Measurements from ENCODE around the gene SEL1L3.

SEL1L3 gene

DNA sequence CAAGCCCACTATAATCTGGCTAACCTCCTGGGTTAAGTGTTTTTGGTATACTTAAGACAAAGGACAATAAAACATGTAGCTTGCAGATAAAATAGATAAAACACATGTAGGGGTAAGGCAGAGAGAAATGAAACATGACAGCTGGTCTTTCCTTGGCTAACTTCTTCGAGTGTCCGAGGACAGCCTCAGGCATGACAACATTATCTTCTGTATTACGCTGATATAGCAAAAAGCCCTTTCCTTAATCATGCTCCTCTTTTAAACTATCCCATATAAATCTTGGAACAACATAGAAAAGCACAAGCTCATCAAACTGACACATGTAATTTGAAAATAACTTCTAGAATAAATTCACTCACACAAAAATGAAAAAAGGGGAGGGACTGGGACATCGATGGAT, 91.1 kb downstream of the SEL1L3 start:
- Histone ChIP-seq H3K4me1 (ENCODE audit: insufficient read depth, low read length) (no peaks in the 10 kb centered on the region), H3K9ac (ENCODE audit: low read depth, low read length) (no peak overlapping the region), H2AFZ (ENCODE audit: low read depth, low read length) (no peak overlapping the region), H3K4me3 (ENCODE audit: low read depth in 1 of 2, low read length in 2 of 2) (no peak overlapping the region), H3K27me3 (ENCODE audit: insufficient read depth, low read length, poor library complexity) (no peaks in the 10 kb centered on the region), H3K27ac (ENCODE audit: low read length) (no peak overlapping the region), H3K79me2 (ENCODE audit: insufficient read depth, low read length) (no peaks in the 10 kb centered on the region), H4K20me1 (ENCODE audit: insufficient read depth, low read length) (no peaks in the 10 kb centered on the region), H3K36me3 (ENCODE audit: insufficient read depth, low read length) (no peaks in the 10 kb centered on the region), H3K4me2 (ENCODE audit: insufficient read depth, low read length) (no peak overlapping the region), H3K9me3 (ENCODE audit: insufficient read depth, low read length, severe bottlenecking) (no peaks in the 10 kb centered on the region)
- ATAC-seq (ENCODE audit: insufficient read depth, low read depth) (no peak), DNase-seq (no peak)
- no peak for TF ChIP-seq EZH2 (IDR thresholded peaks at IDR 0.05; ENCODE audit: borderline replicate concordance, low read depth, low read length, severe bottlenecking)
- TF ChIP-seq, protein P1, sequence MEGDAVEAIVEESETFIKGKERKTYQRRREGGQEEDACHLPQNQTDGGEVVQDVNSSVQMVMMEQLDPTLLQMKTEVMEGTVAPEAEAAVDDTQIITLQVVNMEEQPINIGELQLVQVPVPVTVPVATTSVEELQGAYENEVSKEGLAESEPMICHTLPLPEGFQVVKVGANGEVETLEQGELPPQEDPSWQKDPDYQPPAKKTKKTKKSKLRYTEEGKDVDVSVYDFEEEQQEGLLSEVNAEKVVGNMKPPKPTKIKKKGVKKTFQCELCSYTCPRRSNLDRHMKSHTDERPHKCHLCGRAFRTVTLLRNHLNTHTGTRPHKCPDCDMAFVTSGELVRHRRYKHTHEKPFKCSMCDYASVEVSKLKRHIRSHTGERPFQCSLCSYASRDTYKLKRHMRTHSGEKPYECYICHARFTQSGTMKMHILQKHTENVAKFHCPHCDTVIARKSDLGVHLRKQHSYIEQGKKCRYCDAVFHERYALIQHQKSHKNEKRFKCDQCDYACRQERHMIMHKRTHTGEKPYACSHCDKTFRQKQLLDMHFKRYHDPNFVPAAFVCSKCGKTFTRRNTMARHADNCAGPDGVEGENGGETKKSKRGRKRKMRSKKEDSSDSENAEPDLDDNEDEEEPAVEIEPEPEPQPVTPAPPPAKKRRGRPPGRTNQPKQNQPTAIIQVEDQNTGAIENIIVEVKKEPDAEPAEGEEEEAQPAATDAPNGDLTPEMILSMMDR (IDR thresholded peaks at IDR 0.05; ENCODE audit: borderline replicate concordance, extremely low read depth, low read length, poor library complexity, severe bottlenecking): no peak

DNA sequence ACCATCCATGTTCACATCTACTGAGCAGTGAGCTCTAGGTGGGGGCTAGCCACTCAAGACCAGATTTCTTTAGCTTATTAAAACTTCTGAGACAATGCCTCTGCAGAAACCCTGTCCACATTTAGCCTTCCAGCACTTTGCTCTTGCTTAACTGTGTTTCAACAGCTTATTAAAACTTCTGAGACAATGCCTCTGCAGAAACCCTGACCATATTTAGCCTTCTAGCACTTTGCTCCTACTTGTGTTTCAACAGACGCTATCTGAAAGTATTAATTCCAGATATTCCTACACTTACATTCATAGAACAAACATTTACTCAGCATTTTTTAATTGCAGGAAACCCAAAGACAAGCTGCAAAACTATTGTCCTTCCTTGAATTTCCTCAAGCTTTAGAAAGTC, 91.9 kb downstream of the SEL1L3 start:
- H3K27me3 ChIP-seq (ENCODE audit: insufficient read depth, low read length, poor library complexity): no peaks in the 10 kb centered on the region
- no peak overlapping the region for H3K27ac ChIP-seq (ENCODE audit: low read length)
- no peak overlapping the region for H3K4me3 ChIP-seq (ENCODE audit: low read depth in 1 of 2, low read length in 2 of 2)
- H3K4me1 ChIP-seq (ENCODE audit: insufficient read depth, low read length): no peaks in the 10 kb centered on the region
- no peaks in the 10 kb centered on the region for H3K79me2 ChIP-seq (ENCODE audit: insufficient read depth, low read length)
- H2AFZ ChIP-seq (ENCODE audit: low read depth, low read length): no peak overlapping the region
- no peak overlapping the region for H3K4me2 ChIP-seq (ENCODE audit: insufficient read depth, low read length)
- H3K9ac ChIP-seq (ENCODE audit: low read depth, low read length): no peak overlapping the region
- no peaks in the 10 kb centered on the region for H4K20me1 ChIP-seq (ENCODE audit: insufficient read depth, low read length)
- H3K9me3 ChIP-seq (ENCODE audit: insufficient read depth, low read length, severe bottlenecking): no peaks in the 10 kb centered on the region
- DNase-seq: no peak
- TF ChIP-seq EZH2 (IDR thresholded peaks at IDR 0.05; ENCODE audit: borderline replicate concordance, low read depth, low read length, severe bottlenecking): no peak
- TF ChIP-seq, protein P1 (IDR thresholded peaks at IDR 0.05; ENCODE audit: borderline replicate concordance, extremely low read depth, low read length, poor library complexity, severe bottlenecking): no peak
- no peaks in the 10 kb centered on the region for H3K36me3 ChIP-seq (ENCODE audit: insufficient read depth, low read length)
- no peak for ATAC-seq (ENCODE audit: insufficient read depth, low read depth)

DNA sequence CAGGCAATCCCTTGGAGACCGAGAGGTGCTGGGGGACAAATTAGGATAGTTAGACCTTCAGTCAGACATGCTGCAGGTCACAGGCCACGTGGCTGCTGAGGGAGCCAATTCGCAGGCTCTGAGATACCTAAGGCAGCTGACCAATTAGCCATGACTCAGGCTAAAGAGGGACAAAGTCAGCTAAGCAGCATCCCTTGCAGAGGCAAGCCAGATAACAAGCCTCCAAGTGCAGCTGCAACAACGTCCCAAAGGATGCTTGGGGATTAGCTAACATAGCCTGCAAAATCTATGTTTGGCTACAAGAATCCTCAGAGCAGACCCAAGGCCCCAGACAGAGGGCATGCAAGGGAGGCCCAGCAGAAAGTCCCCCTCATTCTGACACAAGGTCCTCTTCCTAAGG, 93.5 kb downstream of the SEL1L3 start:
- DNase-seq: no peak
- no peaks in the 10 kb centered on the region for H3K9me3 ChIP-seq (ENCODE audit: insufficient read depth, low read length, severe bottlenecking)
- no peak overlapping the region for H2AFZ ChIP-seq (ENCODE audit: low read depth, low read length)
- no peaks in the 10 kb centered on the region for H3K4me1 ChIP-seq (ENCODE audit: insufficient read depth, low read length)
- H3K79me2 ChIP-seq (ENCODE audit: insufficient read depth, low read length): no peaks in the 10 kb centered on the region
- ATAC-seq (ENCODE audit: insufficient read depth, low read depth): no peak
- H4K20me1 ChIP-seq (ENCODE audit: insufficient read depth, low read length): no peaks in the 10 kb centered on the region
- no peak overlapping the region for H3K27ac ChIP-seq (ENCODE audit: low read length)
- no peaks in the 10 kb centered on the region for H3K27me3 ChIP-seq (ENCODE audit: insufficient read depth, low read length, poor library complexity)
- H3K4me2 ChIP-seq (ENCODE audit: insufficient read depth, low read length): no peak overlapping the region
- no peak overlapping the region for H3K4me3 ChIP-seq (ENCODE audit: low read depth in 1 of 2, low read length in 2 of 2)
- no peaks in the 10 kb centered on the region for H3K36me3 ChIP-seq (ENCODE audit: insufficient read depth, low read length)
- TF ChIP-seq, protein P1 (IDR thresholded peaks at IDR 0.05; ENCODE audit: borderline replicate concordance, extremely low read depth, low read length, poor library complexity, severe bottlenecking): no peak
- no peak for TF ChIP-seq EZH2 (IDR thresholded peaks at IDR 0.05; ENCODE audit: borderline replicate concordance, low read depth, low read length, severe bottlenecking)
- H3K9ac ChIP-seq (ENCODE audit: low read depth, low read length): no peak overlapping the region
